Ishikawa (cell line): ENCODE data around the gene MLXIPL.

ENCODE experiments used
- CEBPB ChIP-seq: IDR thresholded peaks from 2 replicates; pipeline ENCODE4 v1.6.1; 2012
- CREB1 ChIP-seq: IDR thresholded peaks from 2 replicates; pipeline ENCODE4 v1.6.1; 2012; ENCODE audit warnings: low read depth
- EGR1 ChIP-seq: IDR thresholded peaks from 2 replicates; pipeline ENCODE4 v1.6.1; 2012
- EP300 ChIP-seq: IDR thresholded peaks from 2 replicates; pipeline ENCODE4 v1.6.1; 2012; ENCODE audit warnings: borderline replicate concordance
- FOXM1 ChIP-seq: IDR thresholded peaks from 2 replicates; pipeline ENCODE4 v1.6.1; 2012; ENCODE audit warnings: low read depth, borderline replicate concordance
- MAX ChIP-seq: IDR thresholded peaks from 2 replicates; pipeline ENCODE4 v1.6.1; 2012
- NFIC ChIP-seq: IDR thresholded peaks from 2 replicates; pipeline ENCODE4 v1.6.1; 2012
- RAD21 ChIP-seq: IDR thresholded peaks from 2 replicates; pipeline ENCODE4 v1.6.1; 2012; ENCODE audit warnings: low read depth
- TAF1 ChIP-seq: IDR thresholded peaks from 2 replicates; pipeline ENCODE4 v1.6.1; 2012; ENCODE audit warnings: low read depth, mild to moderate bottlenecking
- TCF12 ChIP-seq: IDR thresholded peaks from 2 replicates; pipeline ENCODE4 v1.6.1; 2012; ENCODE audit warnings: low read depth
- TEAD4 ChIP-seq: IDR thresholded peaks from 2 replicates; pipeline ENCODE4 v1.6.1; 2012
- USF1 ChIP-seq: IDR thresholded peaks from 2 replicates; pipeline ENCODE4 v1.6.1; 2012
- YY1 ChIP-seq: IDR thresholded peaks from 2 replicates; pipeline ENCODE4 v1.6.1; 2012; ENCODE audit warnings: low read depth
- ZBTB7A ChIP-seq: IDR thresholded peaks from 2 replicates; pipeline ENCODE4 v1.6.1; 2012; ENCODE audit warnings: low read depth
- TF ChIP-seq, protein P1 (sequence below): IDR thresholded peaks from 2 replicates; pipeline ENCODE4 v1.6.1; 2012; ENCODE audit warnings: low read depth, mild to moderate bottlenecking

The MLXIPL gene

GRCh38 chr7:73578342-73579128, 45.8 kb downstream of the MLXIPL start, which contains the start of gene TBL2:
TSS of gene TBL2 (minus strand) at chr7:73578579. CDS start at chr7:73578549, 30 bp downstream.
- TF ChIP-seq FOXM1 = no peak
- TF ChIP-seq USF1 = no peak
- no peak for TF ChIP-seq TCF12
- 0 out of 2 replicates have a peak, but pooled peaks have one; percentile 11 for TF ChIP-seq MAX
- TF ChIP-seq NFIC = no peak
- no peak for TF ChIP-seq EP300
- no peak for TF ChIP-seq TEAD4
- TF ChIP-seq TAF1 = peak; percentile 78
- TF ChIP-seq, protein P1, sequence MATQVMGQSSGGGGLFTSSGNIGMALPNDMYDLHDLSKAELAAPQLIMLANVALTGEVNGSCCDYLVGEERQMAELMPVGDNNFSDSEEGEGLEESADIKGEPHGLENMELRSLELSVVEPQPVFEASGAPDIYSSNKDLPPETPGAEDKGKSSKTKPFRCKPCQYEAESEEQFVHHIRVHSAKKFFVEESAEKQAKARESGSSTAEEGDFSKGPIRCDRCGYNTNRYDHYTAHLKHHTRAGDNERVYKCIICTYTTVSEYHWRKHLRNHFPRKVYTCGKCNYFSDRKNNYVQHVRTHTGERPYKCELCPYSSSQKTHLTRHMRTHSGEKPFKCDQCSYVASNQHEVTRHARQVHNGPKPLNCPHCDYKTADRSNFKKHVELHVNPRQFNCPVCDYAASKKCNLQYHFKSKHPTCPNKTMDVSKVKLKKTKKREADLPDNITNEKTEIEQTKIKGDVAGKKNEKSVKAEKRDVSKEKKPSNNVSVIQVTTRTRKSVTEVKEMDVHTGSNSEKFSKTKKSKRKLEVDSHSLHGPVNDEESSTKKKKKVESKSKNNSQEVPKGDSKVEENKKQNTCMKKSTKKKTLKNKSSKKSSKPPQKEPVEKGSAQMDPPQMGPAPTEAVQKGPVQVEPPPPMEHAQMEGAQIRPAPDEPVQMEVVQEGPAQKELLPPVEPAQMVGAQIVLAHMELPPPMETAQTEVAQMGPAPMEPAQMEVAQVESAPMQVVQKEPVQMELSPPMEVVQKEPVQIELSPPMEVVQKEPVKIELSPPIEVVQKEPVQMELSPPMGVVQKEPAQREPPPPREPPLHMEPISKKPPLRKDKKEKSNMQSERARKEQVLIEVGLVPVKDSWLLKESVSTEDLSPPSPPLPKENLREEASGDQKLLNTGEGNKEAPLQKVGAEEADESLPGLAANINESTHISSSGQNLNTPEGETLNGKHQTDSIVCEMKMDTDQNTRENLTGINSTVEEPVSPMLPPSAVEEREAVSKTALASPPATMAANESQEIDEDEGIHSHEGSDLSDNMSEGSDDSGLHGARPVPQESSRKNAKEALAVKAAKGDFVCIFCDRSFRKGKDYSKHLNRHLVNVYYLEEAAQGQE = no peak
- no peak for TF ChIP-seq RAD21
- TF ChIP-seq CREB1 = 0 out of 2 replicates have a peak, but pooled peaks have one; percentile 19
- no peak; the same call in 1 of the 2 replicates for TF ChIP-seq EGR1
- no peak for TF ChIP-seq CEBPB
- TF ChIP-seq YY1 = peak; percentile 79
- no peak for TF ChIP-seq ZBTB7A

GRCh38 chr7:73577627-73578341, 46.5 kb downstream of the MLXIPL start:
- TF ChIP-seq CREB1 (no peak), FOXM1 (no peak), RAD21 (no peak), TCF12 (no peak), CEBPB (no peak), NFIC (no peak), MAX (no peak), EGR1 (no peak), TEAD4 (no peak), TAF1 (no peak), USF1 (no peak), ZBTB7A (no peak), EP300 (no peak; the same call in 1 of the 2 replicates), YY1 (no peak)
- TF ChIP-seq, protein P1 = no peak

DNA sequence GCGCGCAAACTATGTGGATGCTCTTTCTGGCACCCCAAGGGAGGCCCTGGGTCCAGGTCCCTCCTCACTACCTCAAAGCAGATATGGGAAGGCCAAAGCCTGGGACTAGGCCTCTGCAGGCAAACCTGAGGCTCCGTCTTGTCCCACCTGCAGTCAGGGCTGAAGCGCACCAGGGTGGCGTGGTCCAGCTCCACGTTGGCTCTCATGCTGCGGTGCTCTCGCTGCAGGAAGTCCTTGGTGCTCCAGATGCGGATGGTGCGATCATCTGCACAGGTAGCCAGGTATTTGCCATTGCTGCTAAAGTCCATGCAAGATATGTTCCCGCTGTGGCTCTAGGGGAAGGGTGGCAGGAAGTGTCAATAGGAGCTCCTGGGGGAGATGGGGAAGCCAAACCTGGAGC, 50.5 kb downstream of the MLXIPL start:
- TF ChIP-seq YY1 = no peak
- no peak for TF ChIP-seq TEAD4
- TF ChIP-seq RAD21 = no peak
- TF ChIP-seq NFIC = no peak
- TF ChIP-seq, protein P1 = no peak
- no peak for TF ChIP-seq EGR1
- no peak for TF ChIP-seq TCF12

DNA sequence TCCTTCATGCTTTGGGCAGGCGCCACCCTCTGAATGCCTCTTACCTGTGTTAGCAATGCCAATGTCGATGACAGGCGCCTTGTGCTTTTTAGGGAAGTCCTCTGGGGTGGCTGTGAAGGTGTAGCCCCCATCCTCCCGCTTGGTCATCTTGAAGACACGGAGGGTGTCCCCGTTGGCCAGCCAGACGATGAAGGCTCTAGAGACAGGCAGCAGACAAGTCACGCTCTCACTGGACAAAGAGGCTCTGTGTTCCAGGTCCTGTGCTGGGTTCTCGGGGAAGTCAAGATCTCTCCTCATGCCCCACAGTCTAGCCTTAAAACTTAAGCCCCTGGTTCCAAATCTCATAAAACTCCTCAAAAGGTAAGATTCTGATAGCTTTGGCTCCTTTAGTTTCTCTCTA, 51.0 kb downstream of the MLXIPL start:
- no peak for TF ChIP-seq FOXM1
- no peak for TF ChIP-seq EP300
- no peak for TF ChIP-seq MAX
- no peak for TF ChIP-seq TEAD4
- TF ChIP-seq, protein P1 = no peak
- no peak for TF ChIP-seq NFIC
- no peak for TF ChIP-seq TCF12
- TF ChIP-seq EGR1 = no peak
- no peak for TF ChIP-seq CREB1
- no peak for TF ChIP-seq RAD21
- TF ChIP-seq CEBPB = no peak
- TF ChIP-seq ZBTB7A = no peak
- no peak for TF ChIP-seq YY1
- TF ChIP-seq TAF1 = no peak
